ENCODE results near the gene LHFPL3. TPM values are rescaled to one million over a fixed set of nuclear protein-coding genes. Genes with fewer than 3 reads are reported as not detected.

LHFPL3 gene
- total and polyA plus RNA-seq, 9 donors, result 0.04 to 0.53 (median 0.27) TPM; not detected in 4

- Histone ChIP-seq H3K9me3 (no peaks in the 10 kb centered on the region), H3K27ac (peak overlapping the region in 1 of 2 donors; percentile 6), H3K4me1 (ENCODE audit: insufficient read depth) (peaks cover 2% of the 10 kb centered on the region), H3K4me3 (no peak overlapping the region), H3K36me3 (no peaks in the 10 kb centered on the region), H3K27me3 (no peaks in the 10 kb centered on the region)
- DNase-seq, result peak; percentile 17 to 58 (median 39)
- intact Hi-C loops (cut with DNase I), result no loop called here
- 54 to 59% (median 55%) methylated on average over 12 of the region's 12 CpGs for whole genome bisulfite sequencing, 3 donors
- TF ChIP-seq CTCF (IDR thresholded peaks at IDR 0.05) (no peak), EP300 (IDR thresholded peaks at IDR 0.05) (no peak), POLR2A (IDR thresholded peaks at IDR 0.05) (no peak)
Observed at GRCh38 chr7:104943502-104944343, 615.3 kb downstream of the LHFPL3 start.

GRCh38 chr7:104945599-104945956 lies 617.2 kb downstream of the LHFPL3 start:
- H3K27me3 ChIP-seq, result no peaks in the 10 kb centered on the region
- no peak overlapping the region for H3K4me3 ChIP-seq
- H3K9me3 ChIP-seq, result no peaks in the 10 kb centered on the region
- no peaks in the 10 kb centered on the region for H3K36me3 ChIP-seq
- intact Hi-C loops (cut with DNase I), result no loop called here
- H3K27ac ChIP-seq, result no peak overlapping the region
- H3K4me1 ChIP-seq (ENCODE audit: insufficient read depth), result peaks cover 2% of the 10 kb centered on the region
- DNase-seq, result no peak
- TF ChIP-seq CTCF (IDR thresholded peaks at IDR 0.05), result no peak
- no peak for TF ChIP-seq EP300 (IDR thresholded peaks at IDR 0.05)
- TF ChIP-seq POLR2A (IDR thresholded peaks at IDR 0.05), result no peak

- Histone ChIP-seq H3K4me3 (no peak overlapping the region), H3K36me3 (no peaks in the 10 kb centered on the region), H3K27ac (no peak overlapping the region), H3K27me3 (no peaks in the 10 kb centered on the region), H3K4me1 (ENCODE audit: insufficient read depth) (peaks cover 4% of the 10 kb centered on the region), H3K9me3 (no peaks in the 10 kb centered on the region)
- intact Hi-C loops (cut with DNase I), result no loop called here
- no peak for DNase-seq
- TF ChIP-seq POLR2A (IDR thresholded peaks at IDR 0.05) (no peak), CTCF (IDR thresholded peaks at IDR 0.05) (no peak), EP300 (IDR thresholded peaks at IDR 0.05) (no peak)
- WGBS, 3 donors, result 25 to 42% (median 26%) methylated on average over 2 of the region's 2 CpGs
Observed at GRCh38 chr7:104946338-104946737, 617.9 kb downstream of the LHFPL3 start.

- Histone ChIP-seq H3K4me3 (no peak overlapping the region), H3K27me3 (no peaks in the 10 kb centered on the region), H3K4me1 (ENCODE audit: insufficient read depth) (peaks cover 4% of the 10 kb centered on the region), H3K36me3 (no peaks in the 10 kb centered on the region), H3K9me3 (no peaks in the 10 kb centered on the region), H3K27ac (no peak overlapping the region)
- WGBS, 3 donors, result 86 to 93% (median 88%) methylated on average over 5 of the region's 5 CpGs
- DNase-seq, result no peak
- no peak for TF ChIP-seq CTCF (IDR thresholded peaks at IDR 0.05)
- no peak for TF ChIP-seq EP300 (IDR thresholded peaks at IDR 0.05)
- TF ChIP-seq POLR2A (IDR thresholded peaks at IDR 0.05), result no peak
- intact Hi-C loops (cut with DNase I), result no loop called here
Observed at GRCh38 chr7:104950006-104950405, 621.6 kb downstream of the LHFPL3 start.
